ENCODE results near the gene SLC41A1. TPM values are rescaled to one million over a fixed set of nuclear protein-coding genes. Genes with fewer than 3 reads are reported as not detected.

The SLC41A1 gene
- total and polyA plus RNA-seq, 2 experiments from 2014 or later = 44.5 to 52.1 TPM

DNA sequence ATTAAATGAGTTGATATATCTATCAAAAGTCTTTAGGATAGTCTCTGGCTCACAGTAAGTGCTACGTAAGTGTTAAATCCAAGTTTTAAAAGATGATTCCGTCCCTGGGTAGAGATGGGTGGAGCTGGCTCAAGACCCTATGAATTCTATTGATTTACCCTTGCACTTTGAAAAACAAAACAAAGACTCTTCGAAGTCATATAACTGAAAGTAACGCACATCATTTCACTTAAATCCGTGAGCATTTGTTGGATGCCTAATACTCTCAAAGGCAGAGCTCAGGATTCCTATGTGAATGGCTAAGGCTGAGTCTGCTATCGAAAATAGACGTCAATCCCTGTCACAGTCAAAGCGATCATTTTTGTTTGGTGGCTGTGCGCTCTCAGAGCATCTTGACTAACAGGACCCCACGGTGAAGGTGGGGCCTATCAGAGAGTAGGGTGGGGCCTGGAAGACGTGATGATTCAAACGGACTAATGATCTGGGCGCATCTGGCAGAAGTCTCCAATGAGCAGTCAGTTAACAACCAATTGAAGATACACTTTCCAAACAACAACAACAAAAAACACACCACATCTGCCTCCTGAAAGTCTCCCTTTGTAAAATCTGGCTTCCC lies 61.9 kb downstream of the SLC41A1 start:
- H3K4me1 ChIP-seq (ENCODE audit: low read depth) = peaks cover 19% of the 10 kb centered on the region
- no peak overlapping the region for H3K4me3 ChIP-seq
- no peaks in the 10 kb centered on the region for H3K36me3 ChIP-seq
- no peaks in the 10 kb centered on the region for H3K27me3 ChIP-seq
- no peak overlapping the region for H3K27ac ChIP-seq
- H3K9me3 ChIP-seq (ENCODE audit: low read depth) = no peaks in the 10 kb centered on the region
- peak in 1 of 2 donors; percentile 11 for DNase-seq (ENCODE audit: low read depth in 1 of 2, low spot score in 1 of 2)
- TF ChIP-seq, protein P1, sequence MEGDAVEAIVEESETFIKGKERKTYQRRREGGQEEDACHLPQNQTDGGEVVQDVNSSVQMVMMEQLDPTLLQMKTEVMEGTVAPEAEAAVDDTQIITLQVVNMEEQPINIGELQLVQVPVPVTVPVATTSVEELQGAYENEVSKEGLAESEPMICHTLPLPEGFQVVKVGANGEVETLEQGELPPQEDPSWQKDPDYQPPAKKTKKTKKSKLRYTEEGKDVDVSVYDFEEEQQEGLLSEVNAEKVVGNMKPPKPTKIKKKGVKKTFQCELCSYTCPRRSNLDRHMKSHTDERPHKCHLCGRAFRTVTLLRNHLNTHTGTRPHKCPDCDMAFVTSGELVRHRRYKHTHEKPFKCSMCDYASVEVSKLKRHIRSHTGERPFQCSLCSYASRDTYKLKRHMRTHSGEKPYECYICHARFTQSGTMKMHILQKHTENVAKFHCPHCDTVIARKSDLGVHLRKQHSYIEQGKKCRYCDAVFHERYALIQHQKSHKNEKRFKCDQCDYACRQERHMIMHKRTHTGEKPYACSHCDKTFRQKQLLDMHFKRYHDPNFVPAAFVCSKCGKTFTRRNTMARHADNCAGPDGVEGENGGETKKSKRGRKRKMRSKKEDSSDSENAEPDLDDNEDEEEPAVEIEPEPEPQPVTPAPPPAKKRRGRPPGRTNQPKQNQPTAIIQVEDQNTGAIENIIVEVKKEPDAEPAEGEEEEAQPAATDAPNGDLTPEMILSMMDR (IDR thresholded peaks at IDR 0.05; ENCODE audit: low read depth, low read length) = no peak

DNA sequence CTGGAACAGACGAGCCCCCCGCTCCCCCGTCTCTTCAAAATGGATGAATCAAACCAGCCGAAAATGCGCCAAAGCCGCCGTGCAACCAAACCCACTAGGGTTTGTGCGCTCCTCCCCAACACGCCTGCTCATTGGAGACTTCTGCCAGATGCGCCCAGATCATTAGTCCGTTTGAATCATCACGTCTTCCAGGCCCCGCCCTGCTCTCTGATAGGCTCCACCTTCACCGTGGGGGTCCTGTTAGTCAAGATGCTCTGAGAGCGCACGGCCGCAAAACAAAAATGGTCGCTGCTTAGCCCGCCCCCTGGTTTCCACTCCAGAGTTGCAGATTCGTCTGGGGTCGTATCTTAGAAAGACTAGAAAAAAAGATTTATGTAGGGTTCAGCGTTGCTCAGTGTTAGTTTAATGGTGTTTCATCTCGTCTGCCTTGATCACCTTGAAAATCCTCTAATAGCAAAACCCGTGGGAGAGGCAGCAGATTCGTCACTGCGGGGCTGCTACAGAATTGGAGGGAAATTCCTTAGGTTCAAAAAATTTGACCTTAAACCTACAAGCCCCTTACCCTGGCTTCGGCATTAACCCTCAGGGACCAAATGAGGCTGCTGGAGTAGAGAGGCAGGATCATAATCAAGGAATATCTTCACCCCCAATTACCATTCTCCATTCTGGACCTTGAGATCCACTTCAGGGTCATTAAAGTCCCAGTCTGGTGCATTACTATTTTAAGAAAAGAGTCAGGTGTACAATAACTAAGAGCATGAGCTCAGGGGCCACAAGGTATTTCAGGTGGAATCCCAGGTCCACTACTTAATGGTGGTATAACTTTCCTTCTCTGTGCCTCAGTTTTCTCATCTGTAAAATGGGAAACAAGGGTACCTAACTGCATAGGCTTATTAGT lies 62.6 kb downstream of the SLC41A1 start, which contains the start of gene NUCKS1:
Gene NUCKS1 (minus strand): TSS at position 45 of the 898 bp plus-strand sequence. CDS start 209 bp downstream, outside the sequence.
- H3K27ac ChIP-seq = peak within 1 kb of the TSS; percentile 99
- no peaks in the 10 kb centered on the region for H3K9me3 ChIP-seq (ENCODE audit: low read depth)
- no peaks in the 10 kb centered on the region for H3K27me3 ChIP-seq
- H3K4me1 ChIP-seq (ENCODE audit: low read depth) = peaks cover 19% of the 10 kb centered on the region
- peak; percentile 98 to 100 for DNase-seq (ENCODE audit: low read depth in 1 of 2, low spot score in 1 of 2)
- H3K36me3 ChIP-seq = no peaks in the 10 kb centered on the region
- H3K4me3 ChIP-seq = peak within 1 kb of the TSS; percentile 95
- TF ChIP-seq, protein P1 (IDR thresholded peaks at IDR 0.05; ENCODE audit: low read depth, low read length) = peak; percentile 11

DNA sequence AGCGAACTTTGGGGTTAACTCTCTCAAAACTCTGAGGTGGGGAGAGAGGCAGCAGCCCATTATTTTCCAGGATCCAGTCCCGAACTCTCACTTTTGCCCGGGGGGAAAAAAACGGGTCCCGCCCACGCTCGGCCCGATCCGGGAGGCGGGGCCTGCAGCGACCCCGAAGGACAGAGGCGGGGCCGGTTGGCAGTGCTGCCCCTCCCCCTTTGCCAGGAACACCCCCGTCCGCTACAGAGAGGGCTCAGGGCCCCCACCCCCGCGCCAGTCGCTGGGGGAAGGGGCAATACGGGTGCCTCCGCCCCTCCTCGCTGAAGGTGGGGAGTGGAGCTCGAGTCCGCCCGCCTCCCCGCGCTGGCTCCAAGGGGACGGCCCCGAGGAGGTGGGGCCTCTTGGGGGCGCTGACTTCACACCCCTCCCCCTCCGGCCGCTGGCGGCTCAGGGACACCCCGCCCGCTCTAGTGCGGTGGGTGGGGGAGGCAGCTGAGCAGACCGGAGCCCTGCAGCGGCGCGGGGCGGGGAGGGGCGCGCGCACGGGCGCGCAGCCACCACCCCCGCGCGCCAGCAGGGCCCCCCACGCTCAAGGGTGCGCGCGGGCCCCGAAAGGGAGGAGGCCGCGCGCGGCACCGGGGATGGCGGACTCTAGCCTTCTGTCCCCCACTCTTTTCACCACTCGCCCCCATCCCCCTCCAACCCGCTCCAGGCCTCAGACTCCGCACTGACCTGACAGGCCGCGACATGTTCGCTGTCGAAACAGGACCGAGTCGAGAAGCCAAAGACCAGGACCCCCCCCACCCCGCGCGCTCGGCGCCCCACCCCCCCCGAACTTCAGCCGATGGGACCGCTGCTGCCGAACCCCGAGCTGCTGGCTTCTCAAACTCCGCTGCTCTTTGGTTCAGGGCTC lies 63.5 kb downstream of the SLC41A1 start:
- Histone ChIP-seq H3K27me3 (no peaks in the 10 kb centered on the region), H3K27ac (peak overlapping the region; percentile 99), H3K9me3 (ENCODE audit: low read depth) (no peaks in the 10 kb centered on the region), H3K4me3 (peak overlapping the region; percentile 95), H3K36me3 (no peaks in the 10 kb centered on the region), H3K4me1 (ENCODE audit: low read depth) (peaks cover 19% of the 10 kb centered on the region)
- DNase-seq (ENCODE audit: low read depth in 1 of 2, low spot score in 1 of 2) = peak; percentile 98 to 99
- TF ChIP-seq, protein P1 (IDR thresholded peaks at IDR 0.05; ENCODE audit: low read depth, low read length) = no peak

DNA sequence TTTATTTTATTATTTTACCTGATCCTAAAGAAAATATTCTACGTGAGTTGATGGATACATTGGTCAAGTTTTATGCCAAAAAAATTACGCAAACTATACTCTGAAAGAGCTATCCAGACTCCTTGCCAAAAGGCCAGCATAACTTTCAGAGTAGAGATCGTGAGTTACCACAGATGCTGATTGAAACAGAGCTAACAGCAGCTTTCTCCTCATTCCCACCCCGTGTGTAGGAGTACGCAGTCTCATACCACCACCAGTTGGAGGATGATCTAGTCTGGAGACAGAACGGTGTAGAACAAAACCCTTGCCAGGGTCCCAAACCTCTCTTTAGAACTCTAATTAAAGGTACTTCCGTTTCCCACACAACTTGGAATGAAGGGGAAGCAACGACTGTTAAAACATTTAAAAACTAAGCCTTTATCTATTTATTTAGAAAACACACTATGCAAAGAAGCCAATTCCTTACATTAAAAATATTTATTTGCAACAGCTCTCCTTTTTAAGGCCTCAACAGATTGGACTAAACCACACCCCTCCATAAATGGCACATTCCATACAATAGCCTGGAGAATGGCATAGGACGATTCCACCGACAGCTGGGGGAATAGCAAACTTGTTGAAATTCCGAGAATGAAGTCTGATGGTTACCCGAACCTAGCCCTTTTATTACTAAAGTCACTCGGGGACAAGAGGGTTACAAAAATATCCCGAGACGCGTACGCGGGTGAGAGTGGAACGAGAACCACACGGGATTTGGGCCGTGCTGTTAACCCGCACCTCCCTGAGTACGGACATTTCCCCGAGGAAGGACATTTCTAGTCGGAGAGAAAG lies 64.4 kb downstream of the SLC41A1 start:
- DNase-seq (ENCODE audit: low read depth in 1 of 2, low spot score in 1 of 2) = peak; percentile 45 to 96
- H3K27ac ChIP-seq = peak overlapping the region; percentile 99
- H3K4me3 ChIP-seq = peak overlapping the region; percentile 95
- H3K9me3 ChIP-seq (ENCODE audit: low read depth) = no peaks in the 10 kb centered on the region
- peaks cover 19% of the 10 kb centered on the region for H3K4me1 ChIP-seq (ENCODE audit: low read depth)
- no peaks in the 10 kb centered on the region for H3K27me3 ChIP-seq
- no peaks in the 10 kb centered on the region for H3K36me3 ChIP-seq
- TF ChIP-seq, protein P1 (IDR thresholded peaks at IDR 0.05; ENCODE audit: low read depth, low read length) = no peak
